ENCODE measurements around the gene GPRIN1. TPM values are rescaled to one million over a fixed set of nuclear protein-coding genes. Genes with fewer than 3 reads are reported as not detected.

GPRIN1 gene
- total RNA-seq, 4 donors from 2014 or later, result 1.6 to 9.7 (median 3.6) TPM

DNA sequence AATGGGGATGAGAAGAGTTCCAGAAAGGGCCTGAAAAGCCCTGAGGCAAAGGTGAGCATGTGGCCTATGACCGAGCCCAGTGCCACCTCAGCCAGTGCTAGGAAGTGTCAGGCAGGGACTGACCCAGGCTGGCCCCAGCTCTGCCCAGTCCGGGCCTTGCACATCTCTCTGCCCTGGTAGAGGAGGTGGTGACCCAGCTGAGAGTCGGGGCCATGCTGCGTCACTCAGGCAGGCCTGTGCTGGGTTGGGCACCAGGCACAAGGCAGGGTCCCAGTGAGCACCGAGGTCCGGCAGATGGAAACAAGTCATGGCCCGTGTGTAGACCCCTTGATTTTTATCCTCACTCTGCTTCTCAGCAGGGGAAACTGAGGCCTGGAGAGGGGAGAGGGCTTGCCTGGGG is 60.1 kb downstream of the GPRIN1 start:
- DNase-seq, result no peak
- H3K36me3 ChIP-seq, result no peaks in the 10 kb centered on the region
- H3K27me3 ChIP-seq, result no peaks in the 10 kb centered on the region
- in situ Hi-C loops (cut with MboI; ENCODE audit: low pct_ligation_motif_present in 1 of 4, low pct_unique_long_range_greater_than_20kb in 1 of 4, low sequenced_read_pairs in 3 of 4) (no loop called here), intact Hi-C loops (cut with DNase I; ENCODE audit: low total_unique reads) (no loop called here)
- WGBS, 2 donors (ENCODE audit: low coverage in 1 of 2), result 91% methylated on average over 7 of the region's 7 CpGs; no CpG with 5 or more reads in 1 of the 2 donors
- H3K27ac ChIP-seq, result peak overlapping the region; percentile 85 to 97 (median 96)
- peak overlapping the region in 2 of 4 donors; percentile 19 to 34 for H3K4me3 ChIP-seq
- no peaks in the 10 kb centered on the region for H3K9me3 ChIP-seq
- peaks cover 7 to 54% (median 50%) of the 10 kb centered on the region in 4 donors for H3K4me1 ChIP-seq
- no peak for TF ChIP-seq POLR2AphosphoS5 (IDR thresholded peaks at IDR 0.05)
- TF ChIP-seq POLR2A (IDR thresholded peaks at IDR 0.05), result no peak
- no peak for TF ChIP-seq CTCF (IDR thresholded peaks at IDR 0.05)
- no peak for TF ChIP-seq EP300 (IDR thresholded peaks at IDR 0.05; ENCODE audit: low read depth)

DNA sequence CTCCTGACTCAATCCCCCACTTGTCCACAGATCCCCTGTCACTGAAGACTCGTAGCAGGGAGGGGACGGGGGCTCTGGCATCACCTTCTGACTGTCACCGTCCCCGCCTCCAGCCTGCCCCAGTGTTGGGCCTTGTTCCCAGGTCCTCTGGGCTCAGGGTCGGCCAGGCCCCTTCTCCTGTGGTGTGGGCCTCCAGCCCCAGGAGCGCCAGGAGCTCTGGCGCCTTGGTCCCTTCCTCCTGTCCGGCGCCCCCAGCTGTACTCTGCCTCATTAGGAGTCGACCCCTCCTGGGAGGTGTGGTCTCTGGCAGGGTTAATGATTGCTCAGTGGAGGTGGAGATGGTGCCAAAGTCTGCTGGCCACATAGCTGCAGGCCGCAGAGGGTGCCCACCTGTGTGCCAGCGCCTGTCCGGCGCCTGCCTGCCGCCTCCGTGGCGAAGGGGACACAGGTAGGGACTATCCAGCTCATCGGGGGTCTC is 61.0 kb downstream of the GPRIN1 start, which contains the start of gene CDHR2:
Gene CDHR2, plus strand, starts transcription at position 376 of the 478 bp plus-strand sequence. CDS start 16,011 bp downstream, outside the sequence.
- in situ Hi-C loops (cut with MboI; ENCODE audit: low pct_ligation_motif_present in 1 of 4, low pct_unique_long_range_greater_than_20kb in 1 of 4, low sequenced_read_pairs in 3 of 4) (no loop called here), intact Hi-C loops (cut with DNase I; ENCODE audit: low total_unique reads) (no loop called here)
- Histone ChIP-seq H3K36me3 (no peaks in the 10 kb centered on the region), H3K4me3 (peak within 1 kb of the TSS in 3 of 4 donors; percentile 8 to 34 (median 19)), H3K9me3 (no peaks in the 10 kb centered on the region), H3K4me1 (peaks cover 7 to 60% (median 53%) of the 10 kb centered on the region in 4 donors), H3K27ac (peak within 1 kb of the TSS; percentile 85 to 97 (median 96)), H3K27me3 (no peaks in the 10 kb centered on the region)
- DNase-seq, result peak; percentile 68
- no peak for TF ChIP-seq CTCF (IDR thresholded peaks at IDR 0.05)
- peak in 2 of 3 donors; percentile 37 to 66 for TF ChIP-seq POLR2AphosphoS5 (IDR thresholded peaks at IDR 0.05)
- no peak for TF ChIP-seq EP300 (IDR thresholded peaks at IDR 0.05; ENCODE audit: low read depth)
- TF ChIP-seq POLR2A (IDR thresholded peaks at IDR 0.05), result peak; percentile 79
- 77% methylated on average over 17 of the region's 18 CpGs; no CpG with 5 or more reads in 1 of the 2 donors for WGBS, 2 donors (ENCODE audit: low coverage in 1 of 2)

DNA sequence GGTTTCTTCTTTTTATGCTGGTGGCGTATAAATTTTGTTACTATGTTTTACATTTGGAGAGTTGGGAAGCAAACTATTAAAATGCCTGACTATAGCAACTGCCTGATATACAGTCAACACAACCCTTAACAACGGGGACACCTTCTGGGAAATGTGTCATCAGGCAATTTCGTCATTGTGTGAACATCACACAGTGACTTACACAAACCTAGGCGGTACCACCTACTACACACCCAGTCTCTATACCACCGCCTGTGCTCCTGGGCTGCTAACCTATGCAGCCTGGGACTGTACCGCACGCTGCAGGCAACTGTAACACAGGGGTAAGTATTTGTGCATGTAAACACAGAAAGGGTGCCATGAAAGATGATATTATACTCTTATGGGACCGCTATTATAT is 62.2 kb downstream of the GPRIN1 start:
- no peaks in the 10 kb centered on the region for H3K9me3 ChIP-seq
- no peaks in the 10 kb centered on the region for H3K27me3 ChIP-seq
- no peaks in the 10 kb centered on the region for H3K36me3 ChIP-seq
- H3K27ac ChIP-seq, result peak overlapping the region; percentile 85 to 97 (median 96)
- TF ChIP-seq CTCF (IDR thresholded peaks at IDR 0.05) (no peak), POLR2A (IDR thresholded peaks at IDR 0.05) (peak; percentile 95), POLR2AphosphoS5 (IDR thresholded peaks at IDR 0.05) (peak; percentile 87 to 99 (median 98)), EP300 (IDR thresholded peaks at IDR 0.05; ENCODE audit: low read depth) (peak; percentile 87)
- no peak overlapping the region for H3K4me3 ChIP-seq
- intact Hi-C loops (cut with DNase I; ENCODE audit: low total_unique reads) (no loop called here), in situ Hi-C loops (cut with MboI; ENCODE audit: low pct_ligation_motif_present in 1 of 4, low pct_unique_long_range_greater_than_20kb in 1 of 4, low sequenced_read_pairs in 3 of 4) (no loop called here)
- WGBS, 2 donors (ENCODE audit: low coverage in 1 of 2), result 42 to 48% methylated on average over 8 of the region's 8 CpGs
- H3K4me1 ChIP-seq, result peaks cover 7 to 56% (median 54%) of the 10 kb centered on the region in 4 donors
- DNase-seq, result peak; percentile 86

Small RNA genes lying within 50 kb of the gene (small RNA-seq; reads per million reads assigned to genes)
- gene MIR4281 (0 reads per million in 4 donors), gene RF00019 (0 reads per million in 4 donors), gene RN7SL684P (0 to 0.55 (median 0.06) reads per million in 4 donors)

Other genes with a start within 250 kb of the GPRIN1 start
- 100 to 1,000 TPM in 3 of 4 donors, 10 to 100 TPM in 1; 80.8 to 157 (median 111) TPM for gene KIAA1191, start 248.4 kb downstream of the GPRIN1 start, total RNA-seq
- gene ARL10, start 244.7 kb downstream of the GPRIN1 start, total RNA-seq, result 1 to 10 TPM; 1.1 to 4.9 (median 2.6) TPM
- 10 to 100 TPM in 1 of 4 donors, 1 to 10 TPM in 3; 1.8 to 12.7 (median 8.5) TPM for gene NOP16, start 221.6 kb downstream of the GPRIN1 start, total RNA-seq
- gene HIGD2A, start 221.4 kb downstream of the GPRIN1 start, total RNA-seq, result 100 to 1,000 TPM; 158 to 320 (median 207) TPM
- 100 to 1,000 TPM; 167 to 272 (median 265) TPM for gene CLTB, start 193.6 kb downstream of the GPRIN1 start, total RNA-seq
- 10 to 100 TPM in 3 of 4 donors, 1 to 10 TPM in 1; 3.8 to 32.4 (median 26.5) TPM for gene FAF2, start 161.8 kb downstream of the GPRIN1 start, total RNA-seq
- gene RNF44, start 72.8 kb downstream of the GPRIN1 start, total RNA-seq, result 10 to 100 TPM; 43.8 to 65.6 (median 54.8) TPM
- 100 to 1,000 TPM in 2 of 4 donors, 10 to 100 TPM in 2; 15.5 to 257 (median 104) TPM for gene CDHR2, start 60.8 kb downstream of the GPRIN1 start, total RNA-seq
- gene SNCB, start 20.4 kb upstream of the GPRIN1 start, total RNA-seq, result not detected
- not detected for gene EIF4E1B, start 20.5 kb upstream of the GPRIN1 start, total RNA-seq
- gene TSPAN17, start 37.3 kb upstream of the GPRIN1 start, total RNA-seq, result 100 to 1,000 TPM in 1 of 4 donors, 10 to 100 TPM in 3; 27.2 to 227 (median 36.1) TPM
- gene UNC5A, start 200.4 kb upstream of the GPRIN1 start, total RNA-seq, result under 1 TPM in 1 of 4 donors, not detected in 3; 0.32 TPM

Data from transverse colon (tissue), 4 donors.